ENCODE measurements around the gene TGFBR3L.
A peak's percentile ranks its signal among the peaks of the same experiment; 100 is the strongest.
"Not testable (repeated sequence)": the region's sequence is repeated elsewhere in the genome, so short reads cannot be mapped to it uniquely, and the experiment has no call there.

The TGFBR3L gene

GRCh38 chr19:7917267-7918061, 2.8 kb downstream of the TGFBR3L start:
- peak in 5 of 6 experiments; percentile 9 to 42 (median 41) for DNase-seq

GRCh38 chr19:7918062-7918614, 3.5 kb downstream of the TGFBR3L start:
- not testable (repeated sequence) for DNase-seq

- no peak for DNase-seq
Observed at GRCh38 chr19:7918615-7919421, 4.2 kb downstream of the TGFBR3L start.

- DNase-seq, result peak; percentile 93 to 100 (median 97)
Observed at GRCh38 chr19:7919610-7920518, 5.2 kb downstream of the TGFBR3L start, which contains the start of gene SNAPC2. Gene SNAPC2 (plus strand): TSS chr19:7920338. CDS start chr19:7920367, 29 bp downstream.

- DNase-seq, result peak; percentile 98 to 100 (median 100)
Observed at GRCh38 chr19:7920519-7921301, 6.1 kb downstream of the TGFBR3L start.

- DNase-seq, result no peak
Observed at GRCh38 chr19:7921302-7921966, 6.8 kb downstream of the TGFBR3L start.

- DNase-seq, result no peak
Observed at GRCh38 chr19:7921967-7922835, 7.6 kb downstream of the TGFBR3L start.

GRCh38 chr19:7922836-7923195, 8.2 kb downstream of the TGFBR3L start:
- no peak for DNase-seq

- DNase-seq, result no peak
Observed at GRCh38 chr19:7923295-7924191, 8.9 kb downstream of the TGFBR3L start.

- no peak for DNase-seq
Observed at GRCh38 chr19:7924241-7924640, 9.6 kb downstream of the TGFBR3L start.

- DNase-seq, result no peak
Observed at GRCh38 chr19:7924651-7925170, 10.1 kb downstream of the TGFBR3L start.

- peak; percentile 50 to 76 (median 70) for DNase-seq
Observed at GRCh38 chr19:7925171-7925851, 10.7 kb downstream of the TGFBR3L start.

- peak; percentile 22 to 74 (median 68) for DNase-seq
Observed at GRCh38 chr19:7926021-7926726, 11.5 kb downstream of the TGFBR3L start, which contains the start of gene CTXN1. Gene CTXN1 (minus strand): TSS chr19:7926135. CDS start chr19:7925538, 597 bp downstream.

GRCh38 chr19:7926727-7927604, 12.3 kb downstream of the TGFBR3L start:
- no peak for DNase-seq

- no peak for DNase-seq
Observed at GRCh38 chr19:7927605-7928333, 13.1 kb downstream of the TGFBR3L start.

- no peak for DNase-seq
Observed at GRCh38 chr19:7928334-7928706, 13.7 kb downstream of the TGFBR3L start.
